ENCODE data around the gene ZNF547.

GRCh38 chr19:57357406-57357805 lies 5.9 kb upstream of the ZNF547 start:
- TF ChIP-seq, protein P1, sequence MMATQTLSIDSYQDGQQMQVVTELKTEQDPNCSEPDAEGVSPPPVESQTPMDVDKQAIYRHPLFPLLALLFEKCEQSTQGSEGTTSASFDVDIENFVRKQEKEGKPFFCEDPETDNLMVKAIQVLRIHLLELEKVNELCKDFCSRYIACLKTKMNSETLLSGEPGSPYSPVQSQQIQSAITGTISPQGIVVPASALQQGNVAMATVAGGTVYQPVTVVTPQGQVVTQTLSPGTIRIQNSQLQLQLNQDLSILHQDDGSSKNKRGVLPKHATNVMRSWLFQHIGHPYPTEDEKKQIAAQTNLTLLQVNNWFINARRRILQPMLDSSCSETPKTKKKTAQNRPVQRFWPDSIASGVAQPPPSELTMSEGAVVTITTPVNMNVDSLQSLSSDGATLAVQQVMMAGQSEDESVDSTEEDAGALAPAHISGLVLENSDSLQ (IDR thresholded peaks at IDR 0.05) = no peak
- TF ChIP-seq FOXM1 (IDR thresholded peaks at IDR 0.05; ENCODE audit: borderline replicate concordance) (no peak), SUZ12 (IDR thresholded peaks at IDR 0.05) (no peak), TARDBP (IDR thresholded peaks at IDR 0.05) (no peak), ZNF384 (IDR thresholded peaks at IDR 0.05) (no peak), LEF1 (IDR thresholded peaks at IDR 0.05; ENCODE audit: borderline replicate concordance) (no peak)

Measured in HEK293T (cell line).